Natural killer cell (primary cell): Measurements from ENCODE around the gene NFASC. TPM values are rescaled to one million over a fixed set of nuclear protein-coding genes. Genes with fewer than 3 reads are reported as not detected.

Source experiments
- ATAC-seq, 3 donors: fragments of 150-1000 bp in 2 of 3; fragments of 200-7000 bp in 1 of 3; cut with Tn5 transposase; 1 replicate in 1 of 3; 2 replicates in 2 of 3; pipeline ENCODE4 v1.10.0; 2021; ENCODE audit warnings: mild to moderate bottlenecking in 2 of 3, moderate library complexity in 2 of 3
- DNase-seq, 2 donors: peaks; one replicate each; pipeline versions ENCODE4 v3.0.0 to v3.0.0-alpha.2; 2013 to 2021; ENCODE audit warnings: mixed read lengths in 1 of 2
- H3K27ac ChIP-seq: one replicate; pipeline ENCODE4 v1.5.1; 2013; ENCODE audit warnings: mild to moderate bottlenecking, low read length
- H3K27me3 ChIP-seq: one replicate; pipeline ENCODE4 v1.6.1; 2013; ENCODE audit warnings: low read length; ENCODE audit not compliant: control insufficient read depth, insufficient read depth
- H3K36me3 ChIP-seq: one replicate; pipeline ENCODE4 v1.6.1; 2013; ENCODE audit warnings: low read length; ENCODE audit not compliant: control insufficient read depth, insufficient read depth
- H3K4me1 ChIP-seq: one replicate; pipeline ENCODE4 v1.6.1; 2013; ENCODE audit warnings: low read length; ENCODE audit not compliant: control insufficient read depth, insufficient read depth
- H3K4me3 ChIP-seq: one replicate; pipeline ENCODE4 v1.5.1; 2013; ENCODE audit warnings: low read length
- H3K9me3 ChIP-seq: one replicate; pipeline ENCODE4 v1.6.1; 2013; ENCODE audit warnings: low read length; ENCODE audit not compliant: control insufficient read depth, insufficient read depth
- H3K27ac Mint-ChIP-seq, 2 donors: one replicate each; pipeline ENCODE4 v1.8.0; 2022; ENCODE audit warnings: mild to moderate bottlenecking in 2 of 2, mixed read lengths in 2 of 2, moderate library complexity in 1 of 2
- H3K27me3 Mint-ChIP-seq, 2 donors: one replicate each; pipeline ENCODE4 v1.8.0; 2022; ENCODE audit warnings: low read depth in 2 of 2, mixed read lengths in 2 of 2
- H3K36me3 Mint-ChIP-seq: one replicate; pipeline ENCODE4 v1.8.0; 2022; ENCODE audit warnings: mixed read lengths
- H3K4me1 Mint-ChIP-seq, 2 donors: one replicate each; pipeline ENCODE4 v1.8.0; 2022; ENCODE audit warnings: mixed read lengths in 2 of 2
- H3K4me3 Mint-ChIP-seq: one replicate; pipeline ENCODE4 v1.8.0; 2022; ENCODE audit warnings: mild to moderate bottlenecking, moderate library complexity, mixed read lengths
- H3K9me3 Mint-ChIP-seq, 2 donors: one replicate each; pipeline ENCODE4 v1.8.0; 2022; ENCODE audit warnings: mixed read lengths in 2 of 2
- CTCF ChIP-seq: fragments of 200-600 bp; IDR thresholded peaks from one replicate; pipeline ENCODE4 v1.8.0; 2022; ENCODE audit warnings: antibody characterized with exemption
- WGBS: methylation state at CpG from one replicate; pipeline ENCODE4 v1.1.7; 2013; ENCODE audit warnings: missing lambda C conversion rate; ENCODE audit not compliant: insufficient coverage; 5-methylcytosine and 5-hydroxymethylcytosine counted together
- intact Hi-C: fragments of 100-400 bp; cut with micrococcal nuclease; formaldehyde crosslinking; loops from one replicate; pipeline ENCODE4 v1.14.2; 2022
- total RNA-seq, 4 donors: library from RNA; stranded (reverse); fragments of 120-200 nt in 1 of 4; gene quantifications; one replicate each; pipeline versions ENCODE4 v1.2.3 to v1.2.4, GENCODE V29; 2013 to 2022

Gene NFASC
- total RNA-seq, 3 donors from 2014 or later (not counting 1 experiment from before 2014, with no cell fraction given), result 0.09 to 0.27 TPM; not detected in 1

GRCh38 chr1:204986181-204986580, 115.5 kb downstream of the NFASC start:
- H3K9me3 Mint-ChIP-seq, result no peaks in the 10 kb centered on the region
- H3K4me1 Mint-ChIP-seq, result no peaks in the 10 kb centered on the region
- Histone ChIP-seq H3K27ac (no peak overlapping the region), H3K4me3 (no peak overlapping the region), H3K27me3 (no peaks in the 10 kb centered on the region), H3K9me3 (no peaks in the 10 kb centered on the region), H3K4me1 (no peaks in the 10 kb centered on the region), H3K36me3 (no peaks in the 10 kb centered on the region)
- no peak overlapping the region for H3K27ac Mint-ChIP-seq
- intact Hi-C loops, result no loop called here
- H3K36me3 Mint-ChIP-seq, result no peaks in the 10 kb centered on the region
- DNase-seq, result no peak
- WGBS, result 82% methylated on average over 17 of the region's 17 CpGs
- peaks cover 7 to 31% of the 10 kb centered on the region in 2 donors for H3K27me3 Mint-ChIP-seq
- H3K4me3 Mint-ChIP-seq, result no peak overlapping the region
- TF ChIP-seq CTCF, result no peak
- no peak for ATAC-seq

GRCh38 chr1:204987689-204988088, 117.0 kb downstream of the NFASC start:
- no peaks in the 10 kb centered on the region for H3K9me3 ChIP-seq
- Mint-ChIP-seq H3K9me3 (no peaks in the 10 kb centered on the region), H3K27ac (no peak overlapping the region), H3K4me1 (peaks cover 0 to 7% of the 10 kb centered on the region in 2 donors), H3K36me3 (no peaks in the 10 kb centered on the region), H3K27me3 (peaks cover 5 to 22% of the 10 kb centered on the region in 2 donors), H3K4me3 (no peak overlapping the region)
- DNase-seq (no peak), ATAC-seq (no peak)
- 82% methylated on average over 3 of the region's 3 CpGs for WGBS
- no peak overlapping the region for H3K4me3 ChIP-seq
- H3K4me1 ChIP-seq, result peaks cover 12% of the 10 kb centered on the region
- no peak for TF ChIP-seq CTCF
- no peak overlapping the region for H3K27ac ChIP-seq
- intact Hi-C loops, result no loop called here
- H3K36me3 ChIP-seq, result no peaks in the 10 kb centered on the region
- no peaks in the 10 kb centered on the region for H3K27me3 ChIP-seq

GRCh38 chr1:204988196-204988595, 117.5 kb downstream of the NFASC start:
- Mint-ChIP-seq H3K4me1 (peaks cover 3 to 7% of the 10 kb centered on the region in 2 donors), H3K27me3 (peaks cover 2 to 17% of the 10 kb centered on the region in 2 donors), H3K27ac (no peak overlapping the region), H3K9me3 (no peaks in the 10 kb centered on the region), H3K36me3 (no peaks in the 10 kb centered on the region), H3K4me3 (no peak overlapping the region)
- Histone ChIP-seq H3K36me3 (no peaks in the 10 kb centered on the region), H3K4me1 (peaks cover 12% of the 10 kb centered on the region), H3K27ac (no peak overlapping the region), H3K9me3 (no peaks in the 10 kb centered on the region), H3K4me3 (no peak overlapping the region), H3K27me3 (no peaks in the 10 kb centered on the region)
- WGBS, result 85% methylated on average over 4 of the region's 4 CpGs
- intact Hi-C loops, result no loop called here
- ATAC-seq, result no peak
- no peak for DNase-seq
- TF ChIP-seq CTCF, result no peak
